Measurements from ENCODE around the gene C12orf43.

C12orf43 gene

DNA sequence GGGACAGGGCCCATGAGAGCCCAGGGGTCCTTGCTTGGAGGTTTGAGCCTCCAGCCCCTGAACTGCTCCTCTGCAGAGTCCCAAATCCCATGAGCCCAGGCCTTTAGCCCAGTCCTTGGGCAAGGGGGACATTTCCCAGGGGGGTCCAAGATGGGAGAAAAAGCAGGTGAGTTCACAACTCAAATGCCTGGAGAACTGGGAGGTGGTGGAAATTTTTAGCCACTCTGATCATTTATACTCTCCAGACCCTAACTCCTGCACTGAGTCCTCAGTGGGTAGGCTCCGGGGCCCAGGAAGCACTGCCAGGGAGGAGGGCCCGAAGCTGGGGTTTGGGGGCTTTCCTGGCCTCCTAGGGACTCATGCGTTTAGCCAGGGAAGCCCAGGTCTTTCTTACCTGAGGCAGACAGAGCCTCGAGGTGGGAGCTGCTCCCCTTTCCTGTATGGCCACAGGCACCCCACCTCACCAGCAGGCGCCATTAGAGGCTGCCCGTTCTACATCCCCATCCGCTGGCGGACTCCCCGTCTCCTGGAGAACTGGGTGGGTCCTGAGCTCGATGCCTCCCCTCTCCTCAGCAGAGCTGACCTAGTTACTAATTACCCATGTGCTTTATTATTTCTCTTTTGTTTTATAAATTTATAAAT, 36.9 kb downstream of the C12orf43 start:
- DNase-seq (ENCODE audit: low read depth in 2 of 3, low spot score in 1 of 3), result no peak

DNA sequence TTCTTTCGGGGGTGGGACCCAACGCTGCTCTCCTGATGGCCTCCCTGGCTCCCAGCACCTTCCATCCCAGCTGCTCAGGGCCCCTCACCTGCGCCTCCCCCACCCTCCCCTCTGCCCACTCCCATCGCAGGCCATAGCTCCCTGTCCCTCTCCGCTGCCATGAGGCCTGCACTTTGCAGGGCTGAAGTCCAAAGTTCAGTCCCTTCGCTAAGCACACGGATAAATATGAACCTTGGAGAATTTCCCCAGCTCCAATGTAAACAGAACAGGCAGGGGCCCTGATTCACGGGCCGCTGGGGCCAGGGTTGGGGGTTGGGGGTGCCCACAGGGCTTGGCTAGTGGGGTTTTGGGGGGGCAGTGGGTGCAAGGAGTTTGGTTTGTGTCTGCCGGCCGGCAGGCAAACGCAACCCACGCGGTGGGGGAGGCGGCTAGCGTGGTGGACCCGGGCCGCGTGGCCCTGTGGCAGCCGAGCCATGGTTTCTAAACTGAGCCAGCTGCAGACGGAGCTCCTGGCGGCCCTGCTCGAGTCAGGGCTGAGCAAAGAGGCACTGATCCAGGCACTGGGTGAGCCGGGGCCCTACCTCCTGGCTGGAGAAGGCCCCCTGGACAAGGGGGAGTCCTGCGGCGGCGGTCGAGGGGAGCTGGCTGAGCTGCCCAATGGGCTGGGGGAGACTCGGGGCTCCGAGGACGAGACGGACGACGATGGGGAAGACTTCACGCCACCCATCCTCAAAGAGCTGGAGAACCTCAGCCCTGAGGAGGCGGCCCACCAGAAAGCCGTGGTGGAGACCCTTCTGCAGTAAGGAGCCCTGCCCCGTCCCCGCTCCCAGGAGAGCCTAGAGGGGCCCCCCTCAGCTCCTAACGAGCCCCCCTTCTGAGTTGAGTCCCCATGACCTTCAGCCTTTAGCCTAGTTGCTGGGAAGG, 37.7 kb downstream of the C12orf43 start, which contains the start of gene HNF1A:
TSS of gene HNF1A (plus strand) at position 248 of the 924 bp plus-strand sequence. CDS start at position 474, 226 bp downstream.
- DNase-seq (ENCODE audit: low read depth in 2 of 3, low spot score in 1 of 3), result no peak

GRCh38 chr12:120977531-120978295, 38.6 kb downstream of the C12orf43 start:
- no peak for DNase-seq (ENCODE audit: low read depth in 2 of 3, low spot score in 1 of 3)

GRCh38 chr12:120972870-120973543, 43.3 kb downstream of the C12orf43 start:
- DNase-seq (ENCODE audit: low read depth in 2 of 3, low spot score in 1 of 3), result no peak

- peak in 1 of 3 donors; percentile 40 for DNase-seq (ENCODE audit: low read depth in 2 of 3, low spot score in 1 of 3)
Measured at GRCh38 chr12:120971299-120972180, 44.7 kb downstream of the C12orf43 start.

- no peak for DNase-seq (ENCODE audit: low read depth in 2 of 3, low spot score in 1 of 3)
Measured at GRCh38 chr12:120970310-120970709, 46.0 kb downstream of the C12orf43 start.

DNA sequence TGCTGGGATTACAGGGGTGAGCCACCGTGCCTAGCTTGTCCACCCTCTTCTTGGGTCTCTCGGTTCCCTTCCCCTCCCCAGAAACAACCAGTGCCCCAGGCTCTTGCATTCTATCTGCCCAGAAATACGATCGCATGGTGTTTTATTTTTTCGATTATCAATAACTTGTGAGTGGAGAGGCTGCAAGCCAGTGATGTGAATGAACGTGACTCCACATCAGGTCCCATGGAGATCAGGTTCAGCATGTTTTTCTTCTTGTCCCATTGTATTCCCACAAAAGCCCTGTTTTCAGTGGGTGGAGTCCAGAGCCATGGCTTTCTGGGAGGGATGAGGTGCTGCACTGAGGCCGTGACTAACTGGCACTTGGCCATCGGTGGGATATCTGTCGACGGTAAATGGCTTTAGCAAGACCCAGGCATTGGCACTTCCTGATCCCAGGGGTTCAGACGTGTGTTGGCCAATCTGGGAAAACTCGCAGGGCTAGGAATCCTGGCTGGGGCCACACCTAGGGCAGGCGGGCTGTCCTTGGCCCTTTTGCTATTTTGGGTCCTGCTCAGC, 50.7 kb downstream of the C12orf43 start:
- no peak for DNase-seq (ENCODE audit: low read depth in 2 of 3, low spot score in 1 of 3)

DNA sequence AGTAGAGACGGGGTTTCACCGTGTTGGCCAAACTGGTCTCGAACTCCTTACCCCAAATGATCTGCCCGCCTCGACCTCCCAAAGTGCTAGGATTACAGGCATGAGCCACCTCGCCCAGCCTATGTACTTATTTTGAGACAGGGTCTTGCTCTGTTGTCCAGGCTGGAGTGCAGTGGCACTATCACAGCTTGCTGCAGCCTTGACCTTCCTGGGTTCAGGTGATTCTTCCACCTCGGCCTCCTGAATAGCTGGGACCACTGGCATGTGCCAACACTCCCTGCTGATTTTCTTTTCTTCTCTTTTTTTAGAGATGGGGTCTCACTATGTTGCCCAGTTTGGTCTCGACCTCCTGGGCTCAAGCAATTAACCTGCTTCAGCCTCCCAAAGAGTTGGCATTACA, 52.0 kb downstream of the C12orf43 start:
- no peak for DNase-seq (ENCODE audit: low read depth in 2 of 3, low spot score in 1 of 3)

- no peak for DNase-seq (ENCODE audit: low read depth in 2 of 3, low spot score in 1 of 3)
Measured at GRCh38 chr12:120962532-120963020, 53.7 kb downstream of the C12orf43 start.

GRCh38 chr12:120961604-120962531, 54.4 kb downstream of the C12orf43 start:
- DNase-seq (ENCODE audit: low read depth in 2 of 3, low spot score in 1 of 3), result no peak

- peak; percentile 6 to 28 (median 12) for DNase-seq (ENCODE audit: low read depth in 2 of 3, low spot score in 1 of 3)
Measured at GRCh38 chr12:120960657-120961056, 55.6 kb downstream of the C12orf43 start.

DNA sequence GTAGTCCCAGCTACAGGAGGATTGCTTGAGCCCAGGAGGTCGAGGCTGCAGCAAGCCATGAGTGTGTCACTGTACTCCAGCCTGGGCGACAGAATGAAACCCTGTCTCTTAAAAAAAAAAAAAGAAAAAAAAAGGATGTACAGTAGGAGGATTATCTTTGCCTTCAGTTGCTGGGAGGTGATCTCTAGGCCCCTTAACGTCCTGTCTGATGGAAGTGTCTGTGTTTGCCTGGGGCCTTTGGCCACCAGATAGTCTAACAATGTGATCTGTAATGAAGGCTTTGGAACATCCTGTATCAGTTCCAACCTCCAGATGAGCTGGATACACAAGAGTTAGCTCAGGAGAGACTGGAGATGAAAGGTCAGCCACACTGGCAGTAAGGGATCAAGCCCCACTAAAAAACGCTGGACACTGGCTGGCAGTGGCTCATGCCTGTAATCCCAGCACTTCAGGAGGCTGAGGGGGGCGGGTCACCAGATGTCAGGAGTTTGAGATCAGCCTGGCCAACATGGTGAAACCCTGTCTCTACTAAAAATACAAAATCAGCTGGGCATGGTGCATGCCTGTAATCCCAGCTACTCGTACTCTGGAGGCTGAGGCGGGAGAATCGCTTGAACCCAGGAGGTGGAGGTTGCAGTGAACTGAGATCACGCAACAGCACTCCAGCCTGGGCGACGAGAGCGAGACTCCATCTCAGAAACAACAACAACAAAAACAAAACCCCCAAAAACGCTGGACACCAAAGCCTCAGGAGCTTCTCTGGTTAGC, 57.0 kb downstream of the C12orf43 start:
- DNase-seq (ENCODE audit: low read depth in 2 of 3, low spot score in 1 of 3), result no peak

- no peak for DNase-seq (ENCODE audit: low read depth in 2 of 3, low spot score in 1 of 3)
Measured at GRCh38 chr12:120956579-120957300, 59.5 kb downstream of the C12orf43 start.

DNA sequence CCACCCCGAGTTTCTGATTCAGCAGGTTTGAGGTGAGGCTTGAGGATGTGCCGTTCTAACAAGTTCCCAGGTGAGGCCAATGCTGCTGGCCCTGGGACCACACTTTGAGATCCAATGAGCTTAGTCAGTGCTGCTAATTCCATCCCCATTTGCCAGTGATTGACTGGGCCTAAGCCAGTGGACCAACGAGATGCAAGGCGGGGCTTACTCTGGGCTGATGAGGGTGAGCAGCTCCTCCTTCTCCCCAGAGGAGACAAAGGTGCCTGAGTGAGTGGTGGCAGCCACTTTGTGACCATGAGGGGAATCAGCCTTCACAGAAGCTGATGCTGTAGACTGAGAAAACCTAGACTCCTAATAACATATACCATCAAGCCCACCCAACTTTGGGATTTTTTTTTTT, 61.1 kb downstream of the C12orf43 start:
- DNase-seq (ENCODE audit: low read depth in 2 of 3, low spot score in 1 of 3), result no peak

DNA sequence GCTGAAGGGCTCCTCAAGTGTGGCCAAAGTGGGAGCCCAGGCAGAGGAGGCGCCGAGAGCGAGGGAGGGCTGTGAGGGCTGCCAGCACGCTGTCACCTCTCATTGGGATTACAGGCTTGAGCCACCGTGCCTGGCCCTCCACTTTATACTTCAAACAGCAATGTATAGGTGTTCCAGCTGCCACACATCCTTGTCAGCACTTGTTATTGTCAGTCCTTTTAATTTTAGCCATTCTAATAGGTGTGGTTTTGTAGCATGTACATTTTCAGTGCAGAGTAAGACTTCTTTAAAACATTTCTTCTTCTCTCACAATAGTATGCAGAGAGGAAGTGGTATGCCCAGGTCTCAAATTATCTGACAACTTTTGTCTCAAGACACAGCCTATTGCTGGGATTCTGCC, 65.5 kb downstream of the C12orf43 start:
- DNase-seq (ENCODE audit: low read depth in 2 of 3, low spot score in 1 of 3), result no peak

Data from stimulated activated CD4-positive, alpha-beta T cell treated with anti-CD3 and anti-CD28 coated beads, Interleukin-12 subunit alpha, Interleukin-12 subunit beta, amount 100 ng/mL, for 48 hours (primary cell).